Natural killer cell (primary cell): ENCODE measurements around the gene PAF1. TPM values are rescaled to one million over a fixed set of nuclear protein-coding genes. Genes with fewer than 3 reads are reported as not detected.

ENCODE experiments used
- ATAC-seq, 3 donors: fragments of 150-1000 bp in 2 of 3; fragments of 200-7000 bp in 1 of 3; cut with Tn5 transposase; 1 replicate in 1 of 3; 2 replicates in 2 of 3; pipeline ENCODE4 v1.10.0; 2021; ENCODE audit warnings: mild to moderate bottlenecking in 2 of 3, moderate library complexity in 2 of 3
- DNase-seq, 2 donors: peaks; one replicate each; pipeline versions ENCODE4 v3.0.0 to v3.0.0-alpha.2; 2013 to 2021; ENCODE audit warnings: mixed read lengths in 1 of 2
- H3K27ac ChIP-seq: one replicate; pipeline ENCODE4 v1.5.1; 2013; ENCODE audit warnings: mild to moderate bottlenecking, low read length
- H3K27me3 ChIP-seq: one replicate; pipeline ENCODE4 v1.6.1; 2013; ENCODE audit warnings: low read length; ENCODE audit not compliant: control insufficient read depth, insufficient read depth
- H3K36me3 ChIP-seq: one replicate; pipeline ENCODE4 v1.6.1; 2013; ENCODE audit warnings: low read length; ENCODE audit not compliant: control insufficient read depth, insufficient read depth
- H3K4me1 ChIP-seq: one replicate; pipeline ENCODE4 v1.6.1; 2013; ENCODE audit warnings: low read length; ENCODE audit not compliant: control insufficient read depth, insufficient read depth
- H3K4me3 ChIP-seq: one replicate; pipeline ENCODE4 v1.5.1; 2013; ENCODE audit warnings: low read length
- H3K9me3 ChIP-seq: one replicate; pipeline ENCODE4 v1.6.1; 2013; ENCODE audit warnings: low read length; ENCODE audit not compliant: control insufficient read depth, insufficient read depth
- H3K27ac Mint-ChIP-seq, 2 donors: one replicate each; pipeline ENCODE4 v1.8.0; 2022; ENCODE audit warnings: mild to moderate bottlenecking in 2 of 2, mixed read lengths in 2 of 2, moderate library complexity in 1 of 2
- H3K27me3 Mint-ChIP-seq, 2 donors: one replicate each; pipeline ENCODE4 v1.8.0; 2022; ENCODE audit warnings: low read depth in 2 of 2, mixed read lengths in 2 of 2
- H3K36me3 Mint-ChIP-seq: one replicate; pipeline ENCODE4 v1.8.0; 2022; ENCODE audit warnings: mixed read lengths
- H3K4me1 Mint-ChIP-seq, 2 donors: one replicate each; pipeline ENCODE4 v1.8.0; 2022; ENCODE audit warnings: mixed read lengths in 2 of 2
- H3K4me3 Mint-ChIP-seq: one replicate; pipeline ENCODE4 v1.8.0; 2022; ENCODE audit warnings: mild to moderate bottlenecking, moderate library complexity, mixed read lengths
- H3K9me3 Mint-ChIP-seq, 2 donors: one replicate each; pipeline ENCODE4 v1.8.0; 2022; ENCODE audit warnings: mixed read lengths in 2 of 2
- CTCF ChIP-seq: fragments of 200-600 bp; IDR thresholded peaks from one replicate; pipeline ENCODE4 v1.8.0; 2022; ENCODE audit warnings: antibody characterized with exemption
- WGBS: methylation state at CpG from one replicate; pipeline ENCODE4 v1.1.7; 2013; ENCODE audit warnings: missing lambda C conversion rate; ENCODE audit not compliant: insufficient coverage; 5-methylcytosine and 5-hydroxymethylcytosine counted together
- intact Hi-C: fragments of 100-400 bp; cut with micrococcal nuclease; formaldehyde crosslinking; loops from one replicate; pipeline ENCODE4 v1.14.2; 2022
- total RNA-seq, 4 donors: library from RNA; stranded (reverse); fragments of 120-200 nt in 1 of 4; gene quantifications; one replicate each; pipeline versions ENCODE4 v1.2.3 to v1.2.4, GENCODE V29; 2013 to 2022

The PAF1 gene
- total RNA-seq, 3 donors from 2014 or later (not counting 1 experiment from before 2014, with no cell fraction given), result 54.3 to 80.9 (median 68.3) TPM

- H3K9me3 ChIP-seq, result no peaks in the 10 kb centered on the region
- no peak overlapping the region for H3K27ac Mint-ChIP-seq
- H3K4me1 ChIP-seq, result no peaks in the 10 kb centered on the region
- H3K4me1 Mint-ChIP-seq, result no peaks in the 10 kb centered on the region
- WGBS, result 93% methylated on average over 35 of the region's 35 CpGs
- intact Hi-C loops, result no loop called here
- no peak overlapping the region for H3K27ac ChIP-seq
- DNase-seq (peak in 1 of 2 donors; percentile 21), ATAC-seq (no peak)
- no peak overlapping the region for H3K4me3 ChIP-seq
- peaks cover 7% of the 10 kb centered on the region for H3K36me3 ChIP-seq
- H3K9me3 Mint-ChIP-seq, result no peaks in the 10 kb centered on the region
- H3K27me3 ChIP-seq, result no peaks in the 10 kb centered on the region
- no peaks in the 10 kb centered on the region for H3K36me3 Mint-ChIP-seq
- H3K27me3 Mint-ChIP-seq, result no peaks in the 10 kb centered on the region
- TF ChIP-seq CTCF, result no peak
- no peak overlapping the region for H3K4me3 Mint-ChIP-seq
Observed at GRCh38 chr19:39423258-39424086, 32.6 kb upstream of the PAF1 start.

GRCh38 chr19:39422020-39422419, 31.1 kb upstream of the PAF1 start:
- no peaks in the 10 kb centered on the region for H3K27me3 ChIP-seq
- H3K4me1 ChIP-seq, result no peaks in the 10 kb centered on the region
- Mint-ChIP-seq H3K27me3 (no peaks in the 10 kb centered on the region), H3K4me1 (no peaks in the 10 kb centered on the region), H3K4me3 (no peak overlapping the region), H3K27ac (no peak overlapping the region), H3K36me3 (no peaks in the 10 kb centered on the region), H3K9me3 (no peaks in the 10 kb centered on the region)
- ATAC-seq (no peak), DNase-seq (peak in 1 of 2 donors; percentile 15)
- peaks cover 7% of the 10 kb centered on the region for H3K36me3 ChIP-seq
- WGBS, result 96% methylated on average over 4 of the region's 5 CpGs
- no peak for TF ChIP-seq CTCF
- H3K9me3 ChIP-seq, result no peaks in the 10 kb centered on the region
- no peak overlapping the region for H3K27ac ChIP-seq
- intact Hi-C loops, result no loop called here
- no peak overlapping the region for H3K4me3 ChIP-seq

- Histone ChIP-seq H3K4me1 (no peaks in the 10 kb centered on the region), H3K27me3 (no peaks in the 10 kb centered on the region), H3K9me3 (no peaks in the 10 kb centered on the region), H3K27ac (no peak overlapping the region), H3K36me3 (peaks cover 10% of the 10 kb centered on the region), H3K4me3 (no peak overlapping the region)
- intact Hi-C loops, result no loop called here
- H3K27ac Mint-ChIP-seq, result no peak overlapping the region
- ATAC-seq (no peak), DNase-seq (peak in 1 of 2 donors; percentile 19)
- H3K27me3 Mint-ChIP-seq, result no peaks in the 10 kb centered on the region
- H3K4me1 Mint-ChIP-seq, result no peaks in the 10 kb centered on the region
- TF ChIP-seq CTCF, result no peak
- H3K9me3 Mint-ChIP-seq, result no peaks in the 10 kb centered on the region
- no peak overlapping the region for H3K4me3 Mint-ChIP-seq
- no peaks in the 10 kb centered on the region for H3K36me3 Mint-ChIP-seq
- 98% methylated on average over 13 of the region's 15 CpGs for WGBS
Observed at GRCh38 chr19:39420769-39421168, 29.9 kb upstream of the PAF1 start.
